Measurements from ENCODE around the gene HMGN4. TPM values are rescaled to one million over a fixed set of nuclear protein-coding genes. Genes with fewer than 3 reads are reported as not detected.

HMGN4 gene
- total and polyA plus RNA-seq, 9 of the 15 experiments (the other 6 are each of a cell fraction or from before 2014, with no cell fraction given), result 35.4 to 134 (median 94.1) TPM

- TF ChIP-seq ZNF586 (CRISPR knock-in tag; conservative IDR thresholded peaks at IDR 0.05), result no peak
- peak; percentile 85; the same call in 1 of the 2 replicates for TF ChIP-seq TFAP4 (CRISPR knock-in tag; IDR thresholded peaks at IDR 0.05; ENCODE audit: borderline replicate concordance)
- TF ChIP-seq ESRRA (IDR thresholded peaks at IDR 0.05; ENCODE audit: borderline replicate concordance, low read depth), result 0 out of 2 replicates have a peak, but pooled peaks have one; percentile 55
- TF ChIP-seq UBTF (IDR thresholded peaks at IDR 0.05; ENCODE audit: borderline replicate concordance in 1 of 2, low read depth in 2 of 2, low read length in 2 of 2), result peak; percentile 99
- TF ChIP-seq SMARCE1 (IDR thresholded peaks at IDR 0.05), result no peak
- peak; percentile 78 for TF ChIP-seq ZNF263 (CRISPR knock-in tag; IDR thresholded peaks at IDR 0.05; ENCODE audit: borderline replicate concordance)
- TF ChIP-seq ZNF583 (CRISPR knock-in tag; IDR thresholded peaks at IDR 0.05), result peak; percentile 88
- 0 out of 4 replicates have a peak, but pooled peaks of 1 of the 2 experiments have one; percentile 21 for TF ChIP-seq FOXK2 (conservative IDR thresholded peaks at IDR 0.05 in 1 of 2, IDR thresholded peaks at IDR 0.05 in 1 of 2; ENCODE audit: low read depth in 2 of 2)
- TF ChIP-seq ATF2 (CRISPR knock-in tag; IDR thresholded peaks at IDR 0.05), result no peak
- TF ChIP-seq TRIM28 (IDR thresholded peaks at IDR 0.05), result no peak
- peak; percentile 79; the same call in 1 of the 2 replicates for TF ChIP-seq HBP1 (CRISPR knock-in tag; IDR thresholded peaks at IDR 0.05)
- peak; percentile 82 for TF ChIP-seq ZBTB17 (CRISPR knock-in tag; IDR thresholded peaks at IDR 0.05)
- TF ChIP-seq LARP7 (IDR thresholded peaks at IDR 0.05), result no peak
- TF ChIP-seq PPARD (CRISPR knock-in tag; IDR thresholded peaks at IDR 0.05), result no peak
- no peak for TF ChIP-seq CHD1 (IDR thresholded peaks at IDR 0.05; ENCODE audit: low read length)
- TF ChIP-seq ZNF551 (CRISPR knock-in tag; IDR thresholded peaks at IDR 0.05), result no peak
- TF ChIP-seq CLOCK (CRISPR knock-in tag; IDR thresholded peaks at IDR 0.05; ENCODE audit: borderline replicate concordance), result no peak
- TF ChIP-seq POLR2AphosphoS5 (IDR thresholded peaks at IDR 0.05; ENCODE audit: control insufficient read depth, insufficient read depth, low read depth, low read length), result peak; percentile 61; the same call in 1 of the 2 replicates
These were observed 16.4 kb upstream of the HMGN4 start (continued) for GRCh38 chr6:26521600-26522391.

All from K562 (cell line).